HL-60 (cell line): ENCODE results near the gene GPR52.

ENCODE experiments used
- CTCF ChIP-seq: IDR thresholded peaks from one replicate; pipeline ENCODE4 v1.5.1; 2011; ENCODE audit warnings: low read length, control low read depth, inconsistent platforms; ENCODE audit not compliant: insufficient read depth
- GABPA ChIP-seq: IDR thresholded peaks from 2 replicates; pipeline ENCODE4 v1.6.1; 2012; ENCODE audit warnings: low read depth
- POLR2AphosphoS5 ChIP-seq: IDR thresholded peaks from 2 replicates; pipeline ENCODE4 v1.6.1; 2012; ENCODE audit warnings: low read depth
- SPI1 ChIP-seq: IDR thresholded peaks from 2 replicates; pipeline ENCODE4 v1.6.1; 2012; ENCODE audit warnings: low read depth, mild to moderate bottlenecking, borderline replicate concordance
- TF ChIP-seq, protein P1 (sequence below): IDR thresholded peaks from 2 replicates; pipeline ENCODE4 v1.6.1; 2012; ENCODE audit warnings: low read depth; ENCODE audit not compliant: insufficient replicate concordance

DNA sequence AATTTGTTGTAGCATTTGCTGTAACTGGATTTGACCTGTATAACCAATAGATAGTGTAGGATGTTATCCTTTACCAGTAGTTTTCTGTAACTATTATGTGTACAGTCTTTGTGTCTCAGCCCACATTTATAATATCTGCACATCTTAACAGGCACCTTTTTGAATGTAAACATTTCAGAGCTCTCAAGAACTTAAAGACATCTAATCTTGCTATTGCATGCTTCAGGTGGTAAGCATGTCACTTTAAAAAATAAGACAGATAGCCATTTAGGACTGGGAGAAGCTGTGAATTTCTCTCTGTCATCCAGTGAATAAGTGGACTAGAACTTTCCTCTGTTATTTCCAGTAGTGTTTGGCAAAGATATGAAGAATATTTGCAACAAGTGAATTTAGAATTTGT is 22.6 kb upstream of the GPR52 start:
- no peak for TF ChIP-seq POLR2AphosphoS5
- TF ChIP-seq SPI1 = no peak
- TF ChIP-seq, protein P1, sequence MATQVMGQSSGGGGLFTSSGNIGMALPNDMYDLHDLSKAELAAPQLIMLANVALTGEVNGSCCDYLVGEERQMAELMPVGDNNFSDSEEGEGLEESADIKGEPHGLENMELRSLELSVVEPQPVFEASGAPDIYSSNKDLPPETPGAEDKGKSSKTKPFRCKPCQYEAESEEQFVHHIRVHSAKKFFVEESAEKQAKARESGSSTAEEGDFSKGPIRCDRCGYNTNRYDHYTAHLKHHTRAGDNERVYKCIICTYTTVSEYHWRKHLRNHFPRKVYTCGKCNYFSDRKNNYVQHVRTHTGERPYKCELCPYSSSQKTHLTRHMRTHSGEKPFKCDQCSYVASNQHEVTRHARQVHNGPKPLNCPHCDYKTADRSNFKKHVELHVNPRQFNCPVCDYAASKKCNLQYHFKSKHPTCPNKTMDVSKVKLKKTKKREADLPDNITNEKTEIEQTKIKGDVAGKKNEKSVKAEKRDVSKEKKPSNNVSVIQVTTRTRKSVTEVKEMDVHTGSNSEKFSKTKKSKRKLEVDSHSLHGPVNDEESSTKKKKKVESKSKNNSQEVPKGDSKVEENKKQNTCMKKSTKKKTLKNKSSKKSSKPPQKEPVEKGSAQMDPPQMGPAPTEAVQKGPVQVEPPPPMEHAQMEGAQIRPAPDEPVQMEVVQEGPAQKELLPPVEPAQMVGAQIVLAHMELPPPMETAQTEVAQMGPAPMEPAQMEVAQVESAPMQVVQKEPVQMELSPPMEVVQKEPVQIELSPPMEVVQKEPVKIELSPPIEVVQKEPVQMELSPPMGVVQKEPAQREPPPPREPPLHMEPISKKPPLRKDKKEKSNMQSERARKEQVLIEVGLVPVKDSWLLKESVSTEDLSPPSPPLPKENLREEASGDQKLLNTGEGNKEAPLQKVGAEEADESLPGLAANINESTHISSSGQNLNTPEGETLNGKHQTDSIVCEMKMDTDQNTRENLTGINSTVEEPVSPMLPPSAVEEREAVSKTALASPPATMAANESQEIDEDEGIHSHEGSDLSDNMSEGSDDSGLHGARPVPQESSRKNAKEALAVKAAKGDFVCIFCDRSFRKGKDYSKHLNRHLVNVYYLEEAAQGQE = no peak
- no peak for TF ChIP-seq CTCF
- no peak for TF ChIP-seq GABPA
